Calu3 (cell line): ENCODE results near the gene EIF2AK2. TPM values are rescaled to one million over a fixed set of nuclear protein-coding genes. Genes with fewer than 3 reads are reported as not detected.

Experiments
- BruUV-seq: library from RNA; stranded (reverse); fragments of 400-500 nt; replicated peaks from 2 replicates; lab custom pipeline; 2021; lab: Mats Ljungman, UMichigan
- CTCF ChIA-PET: fragments of 300-600 bp; sonication (Branson Sonifier 250); formaldehyde crosslinking; loops from one replicate; lab custom pipeline; 2022; ENCODE audit warnings: antibody characterized with exemption; lab: Charles Lee
- DNase-seq: peaks from one replicate; pipeline ENCODE4 v3.0.0; 2022
- H3K27ac Mint-ChIP-seq: one replicate; pipeline ENCODE4 v1.8.0; 2022; ENCODE audit warnings: mixed read lengths; ENCODE audit not compliant: unreplicated experiment
- H3K27me3 Mint-ChIP-seq: one replicate; pipeline ENCODE4 v1.8.0; 2022; ENCODE audit warnings: mixed read lengths; ENCODE audit not compliant: unreplicated experiment
- H3K36me3 Mint-ChIP-seq: one replicate; pipeline ENCODE4 v1.8.0; 2022; ENCODE audit warnings: mild to moderate bottlenecking, moderate library complexity, mixed read lengths; ENCODE audit not compliant: insufficient read depth, unreplicated experiment
- H3K4me1 Mint-ChIP-seq: one replicate; pipeline ENCODE4 v1.8.0; 2022; ENCODE audit warnings: mild to moderate bottlenecking, low read depth, mixed read lengths; ENCODE audit not compliant: unreplicated experiment
- H3K4me3 Mint-ChIP-seq: one replicate; pipeline ENCODE4 v1.8.0; 2022; ENCODE audit warnings: mild to moderate bottlenecking, low read depth, moderate library complexity, mixed read lengths; ENCODE audit not compliant: unreplicated experiment
- H3K9me3 Mint-ChIP-seq: one replicate; pipeline ENCODE4 v1.8.0; 2022; ENCODE audit warnings: low read depth, mixed read lengths; ENCODE audit not compliant: unreplicated experiment
- intact Hi-C: fragments of 100-400 bp; cut with micrococcal nuclease; formaldehyde crosslinking; loops from one replicate; pipeline ENCODE4 v1.10.0; 2022; ENCODE audit not compliant: unreplicated experiment
- total RNA-seq: library from RNA; stranded (reverse); gene quantifications from 2 replicates; pipeline ENCODE4 v1.2.3, GENCODE V29; 2022
- TF ChIP-seq, protein P1 (sequence below): fragments of 200-600 bp; IDR thresholded peaks from one replicate; pipeline ENCODE4 v1.8.0; 2022; ENCODE audit warnings: antibody characterized with exemption; ENCODE audit not compliant: unreplicated experiment

The EIF2AK2 gene
- total RNA-seq, 1 experiment from 2014 or later = 91.2 TPM

DNA sequence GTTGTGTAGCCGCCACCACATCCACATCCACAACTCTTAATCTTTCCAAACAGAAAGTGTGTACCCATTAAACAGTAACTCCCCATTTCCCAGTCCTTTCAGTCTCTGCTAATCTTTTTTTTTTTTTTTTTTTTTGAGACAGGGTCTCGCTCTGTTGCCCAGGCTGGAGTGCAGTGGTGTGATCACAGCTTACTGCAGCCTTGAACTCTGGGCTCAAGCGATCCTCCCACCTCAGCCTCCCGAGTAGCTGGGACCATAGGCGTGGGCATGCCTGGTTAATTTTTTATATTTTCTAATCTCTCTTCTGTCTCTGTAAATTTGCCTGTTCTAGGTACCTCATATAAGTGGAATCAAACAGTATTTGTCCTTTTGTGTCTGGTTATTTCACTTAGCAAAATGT, 3.6 kb downstream of the EIF2AK2 start:
- Mint-ChIP-seq H3K27ac (no peak overlapping the region), H3K9me3 (no peaks in the 10 kb centered on the region), H3K27me3 (no peaks in the 10 kb centered on the region), H3K4me3 (no peak overlapping the region), H3K4me1 (peaks cover 57% of the 10 kb centered on the region), H3K36me3 (peaks cover 40% of the 10 kb centered on the region)
- BruUV-seq = no TSS peak
- CTCF ChIA-PET = interaction anchor here (0.6 kb wide), 1 partner anchor 23 kb away, joined by 9 read pairs; no protein-coding TSS in a partner anchor
- TF ChIP-seq, protein P1, sequence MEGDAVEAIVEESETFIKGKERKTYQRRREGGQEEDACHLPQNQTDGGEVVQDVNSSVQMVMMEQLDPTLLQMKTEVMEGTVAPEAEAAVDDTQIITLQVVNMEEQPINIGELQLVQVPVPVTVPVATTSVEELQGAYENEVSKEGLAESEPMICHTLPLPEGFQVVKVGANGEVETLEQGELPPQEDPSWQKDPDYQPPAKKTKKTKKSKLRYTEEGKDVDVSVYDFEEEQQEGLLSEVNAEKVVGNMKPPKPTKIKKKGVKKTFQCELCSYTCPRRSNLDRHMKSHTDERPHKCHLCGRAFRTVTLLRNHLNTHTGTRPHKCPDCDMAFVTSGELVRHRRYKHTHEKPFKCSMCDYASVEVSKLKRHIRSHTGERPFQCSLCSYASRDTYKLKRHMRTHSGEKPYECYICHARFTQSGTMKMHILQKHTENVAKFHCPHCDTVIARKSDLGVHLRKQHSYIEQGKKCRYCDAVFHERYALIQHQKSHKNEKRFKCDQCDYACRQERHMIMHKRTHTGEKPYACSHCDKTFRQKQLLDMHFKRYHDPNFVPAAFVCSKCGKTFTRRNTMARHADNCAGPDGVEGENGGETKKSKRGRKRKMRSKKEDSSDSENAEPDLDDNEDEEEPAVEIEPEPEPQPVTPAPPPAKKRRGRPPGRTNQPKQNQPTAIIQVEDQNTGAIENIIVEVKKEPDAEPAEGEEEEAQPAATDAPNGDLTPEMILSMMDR = no peak
- intact Hi-C loops = no loop called here
- no peak for DNase-seq

DNA sequence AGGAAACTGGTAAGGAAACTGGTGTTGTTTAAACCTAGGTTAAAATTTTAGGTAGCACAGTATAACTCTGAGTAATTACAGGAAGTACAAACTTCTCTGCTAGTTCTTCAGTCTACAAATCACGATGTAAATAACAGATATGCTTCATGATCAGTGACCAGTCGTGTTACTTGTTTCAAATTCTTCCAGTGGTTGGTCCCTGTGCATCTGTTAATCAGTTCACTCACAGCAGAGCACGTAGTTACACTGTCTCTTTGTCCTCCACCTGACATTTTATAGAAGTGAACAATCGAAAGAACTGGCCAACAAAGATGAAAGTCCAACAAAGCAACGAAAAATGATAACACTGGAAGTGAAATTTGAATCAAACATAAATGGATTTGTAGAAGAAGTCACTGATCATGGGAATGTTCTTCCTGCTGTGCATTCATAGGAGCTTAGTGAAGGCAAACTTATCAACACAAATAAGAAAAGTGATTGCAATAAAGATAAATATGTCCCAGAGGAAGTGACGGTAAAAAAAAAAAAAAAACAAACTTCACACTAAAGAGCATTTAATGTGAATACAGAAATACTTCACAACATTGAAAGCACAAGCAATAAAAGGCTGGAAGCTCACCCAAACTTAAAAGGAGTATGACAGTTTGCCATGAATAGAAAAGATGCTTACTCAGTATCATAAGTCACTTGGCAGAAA, 7.0 kb downstream of the EIF2AK2 start:
- intact Hi-C loops = loop anchor here (5.0 kb wide), 1 partner anchor 83 kb away; the partner anchor contains the start of genes CEBPZ and NDUFAF7
- no peak for DNase-seq
- peaks cover 35% of the 10 kb centered on the region for H3K36me3 Mint-ChIP-seq
- no peaks in the 10 kb centered on the region for H3K27me3 Mint-ChIP-seq
- H3K27ac Mint-ChIP-seq = peak overlapping the region; percentile 60
- H3K9me3 Mint-ChIP-seq = no peaks in the 10 kb centered on the region
- CTCF ChIA-PET = no interaction called here
- TF ChIP-seq, protein P1 = no peak
- H3K4me3 Mint-ChIP-seq = peak overlapping the region; percentile 59
- no TSS peak for BruUV-seq
- H3K4me1 Mint-ChIP-seq = peaks cover 51% of the 10 kb centered on the region

DNA sequence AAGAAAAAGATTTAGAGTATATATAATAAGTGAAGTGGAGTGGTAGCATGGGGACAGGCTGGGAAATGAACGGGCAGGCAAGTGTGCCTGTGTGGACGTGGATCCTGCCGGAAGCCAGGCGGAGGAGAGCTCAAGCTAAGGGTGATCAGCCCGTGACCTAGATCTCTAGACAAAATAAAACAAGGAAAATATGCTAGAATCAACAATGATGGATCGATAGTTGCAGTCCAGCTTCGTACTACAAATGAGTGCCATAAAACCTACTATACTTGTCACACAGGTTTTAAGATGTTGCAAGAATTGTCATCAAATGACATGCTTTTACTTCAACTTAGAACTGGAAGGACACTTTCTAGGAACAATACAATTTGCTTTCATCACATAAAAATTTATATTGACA, 8.5 kb downstream of the EIF2AK2 start:
- BruUV-seq = no TSS peak
- DNase-seq = peak; percentile 45
- peaks cover 47% of the 10 kb centered on the region for H3K4me1 Mint-ChIP-seq
- CTCF ChIA-PET = no interaction called here
- no peaks in the 10 kb centered on the region for H3K9me3 Mint-ChIP-seq
- peak overlapping the region; percentile 97 for H3K27ac Mint-ChIP-seq
- intact Hi-C loops = loop anchor here (5.0 kb wide), 1 partner anchor 84 kb away; the partner anchor contains the start of genes CEBPZ and NDUFAF7
- peaks cover 43% of the 10 kb centered on the region for H3K36me3 Mint-ChIP-seq
- TF ChIP-seq, protein P1 = no peak
- H3K27me3 Mint-ChIP-seq = no peaks in the 10 kb centered on the region
- H3K4me3 Mint-ChIP-seq = peak overlapping the region; percentile 52

DNA sequence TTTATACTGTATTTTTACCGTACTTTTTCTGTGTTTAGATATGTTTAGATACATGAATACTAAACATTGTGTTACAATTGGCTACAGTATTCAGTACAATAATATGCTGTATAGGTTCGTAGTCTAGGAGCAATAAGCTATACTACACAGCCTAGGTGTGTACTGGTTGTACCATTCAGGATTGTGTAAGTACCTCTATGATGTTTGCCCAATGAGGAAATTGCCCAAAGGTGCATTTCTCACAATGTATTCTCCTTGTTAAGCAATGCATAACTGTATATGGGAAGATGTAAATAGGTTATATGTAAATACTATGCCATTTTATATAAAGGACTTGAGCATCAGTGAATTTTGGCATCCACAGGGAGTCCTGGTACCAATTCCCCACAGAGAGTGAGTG, 10.7 kb downstream of the EIF2AK2 start:
- H3K9me3 Mint-ChIP-seq = no peaks in the 10 kb centered on the region
- CTCF ChIA-PET = no interaction called here
- H3K4me1 Mint-ChIP-seq = peaks cover 31% of the 10 kb centered on the region
- H3K27me3 Mint-ChIP-seq = no peaks in the 10 kb centered on the region
- intact Hi-C loops = loop anchor here (5.0 kb wide), 1 partner anchor 86 kb away; the partner anchor contains the start of genes CEBPZ and NDUFAF7
- peaks cover 49% of the 10 kb centered on the region for H3K36me3 Mint-ChIP-seq
- no peak overlapping the region for H3K4me3 Mint-ChIP-seq
- DNase-seq = no peak
- no TSS peak for BruUV-seq
- no peak overlapping the region for H3K27ac Mint-ChIP-seq
- TF ChIP-seq, protein P1 = no peak
